GM12874 (cell line): ENCODE results near the gene TTL.

Source experiments
- CTCF ChIP-seq: IDR thresholded peaks from 2 replicates; pipeline ENCODE4 v1.5.1; 2011; ENCODE audit warnings: low read depth, mild to moderate bottlenecking, control low read depth, low read length, moderate library complexity; ENCODE audit not compliant: insufficient read depth

The TTL gene

GRCh38 chr2:112518807-112519206, 36.9 kb downstream of the TTL start:
- TF ChIP-seq CTCF: no peak

- no peak for TF ChIP-seq CTCF
These were observed 37.5 kb downstream of the TTL start for GRCh38 chr2:112519506-112519905.

- no peak for TF ChIP-seq CTCF
These were observed 38.4 kb downstream of the TTL start for GRCh38 chr2:112520234-112520783.

GRCh38 chr2:112523291-112523777, 41.4 kb downstream of the TTL start:
- TF ChIP-seq CTCF: no peak

- TF ChIP-seq CTCF: no peak
These were observed 46.6 kb downstream of the TTL start for GRCh38 chr2:112528541-112528940.

- TF ChIP-seq CTCF: no peak
These were observed 47.8 kb downstream of the TTL start for GRCh38 chr2:112529757-112530156.

GRCh38 chr2:112530728-112531127, 48.8 kb downstream of the TTL start:
- no peak for TF ChIP-seq CTCF
